ENCODE data around the gene OTOG.

Gene OTOG

GRCh38 chr11:17655682-17656081 is 108.6 kb downstream of the OTOG start:
- no peak for TF ChIP-seq MAX (IDR thresholded peaks at IDR 0.05; ENCODE audit: low read depth, low read length)
- no peak for TF ChIP-seq MYC (IDR thresholded peaks at IDR 0.05; ENCODE audit: low read depth, low read length)
- no peak for TF ChIP-seq POLR2A (IDR thresholded peaks at IDR 0.05; ENCODE audit: extremely low read depth, insufficient read length)
- TF ChIP-seq CTCF (IDR thresholded peaks at IDR 0.05; ENCODE audit: low read depth, low read length): no peak
- no peak for DNase-seq (ENCODE audit: low read depth)
- no peak overlapping the region for H3K4me3 ChIP-seq (ENCODE audit: low read depth, low read length)

GRCh38 chr11:17658211-17658610 is 111.2 kb downstream of the OTOG start:
- DNase-seq (ENCODE audit: low read depth): no peak
- no peak for TF ChIP-seq MYC (IDR thresholded peaks at IDR 0.05; ENCODE audit: low read depth, low read length)
- TF ChIP-seq MAX (IDR thresholded peaks at IDR 0.05; ENCODE audit: low read depth, low read length): no peak
- TF ChIP-seq CTCF (IDR thresholded peaks at IDR 0.05; ENCODE audit: low read depth, low read length): no peak
- TF ChIP-seq POLR2A (IDR thresholded peaks at IDR 0.05; ENCODE audit: extremely low read depth, insufficient read length): no peak
- H3K4me3 ChIP-seq (ENCODE audit: low read depth, low read length): no peak overlapping the region

GRCh38 chr11:17668166-17668565 is 121.1 kb downstream of the OTOG start:
- H3K4me3 ChIP-seq (ENCODE audit: low read depth, low read length): no peak overlapping the region
- no peak for DNase-seq (ENCODE audit: low read depth)
- no peak for TF ChIP-seq MAX (IDR thresholded peaks at IDR 0.05; ENCODE audit: low read depth, low read length)
- TF ChIP-seq CTCF (IDR thresholded peaks at IDR 0.05; ENCODE audit: low read depth, low read length): no peak
- no peak for TF ChIP-seq MYC (IDR thresholded peaks at IDR 0.05; ENCODE audit: low read depth, low read length)
- no peak for TF ChIP-seq POLR2A (IDR thresholded peaks at IDR 0.05; ENCODE audit: extremely low read depth, insufficient read length)

- TF ChIP-seq MYC (IDR thresholded peaks at IDR 0.05; ENCODE audit: low read depth, low read length) (no peak), POLR2A (IDR thresholded peaks at IDR 0.05; ENCODE audit: extremely low read depth, insufficient read length) (no peak), CTCF (IDR thresholded peaks at IDR 0.05; ENCODE audit: low read depth, low read length) (no peak), MAX (IDR thresholded peaks at IDR 0.05; ENCODE audit: low read depth, low read length) (no peak)
- no peak for DNase-seq (ENCODE audit: low read depth)
- H3K4me3 ChIP-seq (ENCODE audit: low read depth, low read length): no peak overlapping the region
Measured at GRCh38 chr11:17672469-17672868, 125.4 kb downstream of the OTOG start.

DNA sequence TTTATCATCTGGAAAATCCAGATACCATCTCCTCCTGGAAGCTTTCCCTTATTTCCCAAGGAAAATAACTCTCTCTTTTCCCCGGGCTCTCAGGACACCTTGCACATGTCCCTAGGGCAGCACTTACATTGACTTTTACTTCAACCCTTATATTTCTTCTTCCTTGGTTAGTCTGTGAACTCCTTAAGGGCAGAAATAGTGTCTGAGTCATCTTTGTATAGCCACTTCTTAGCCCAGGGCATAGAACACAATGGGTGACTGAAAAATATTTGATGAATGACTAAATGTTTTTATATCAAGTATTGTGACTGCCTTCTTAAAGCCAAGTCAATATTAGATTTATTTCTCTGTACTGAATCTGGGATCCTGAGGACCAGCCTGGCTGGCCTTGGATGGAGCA is 126.9 kb downstream of the OTOG start:
- TF ChIP-seq CTCF (IDR thresholded peaks at IDR 0.05; ENCODE audit: low read depth, low read length) (no peak), MAX (IDR thresholded peaks at IDR 0.05; ENCODE audit: low read depth, low read length) (no peak), POLR2A (IDR thresholded peaks at IDR 0.05; ENCODE audit: extremely low read depth, insufficient read length) (no peak), MYC (IDR thresholded peaks at IDR 0.05; ENCODE audit: low read depth, low read length) (no peak)
- H3K4me3 ChIP-seq (ENCODE audit: low read depth, low read length): no peak overlapping the region

GRCh38 chr11:17682848-17683247 is 135.8 kb downstream of the OTOG start:
- no peak for DNase-seq (ENCODE audit: low read depth)
- no peak overlapping the region for H3K4me3 ChIP-seq (ENCODE audit: low read depth, low read length)
- TF ChIP-seq MYC (IDR thresholded peaks at IDR 0.05; ENCODE audit: low read depth, low read length) (no peak), POLR2A (IDR thresholded peaks at IDR 0.05; ENCODE audit: extremely low read depth, insufficient read length) (no peak), CTCF (IDR thresholded peaks at IDR 0.05; ENCODE audit: low read depth, low read length) (no peak), MAX (IDR thresholded peaks at IDR 0.05; ENCODE audit: low read depth, low read length) (no peak)

More for the DNA sequence above, 126.9 kb downstream of the OTOG start:
- DNase-seq (ENCODE audit: low read depth): no peak

Data from NB4 (cell line).